IPS-18c (cell line): ENCODE data around the gene CPA5.

ENCODE experiments used
- H3K4me3 ChIP-seq: 2 replicates; pipeline ENCODE4 v1.7.0; 2013; ENCODE audit warnings: low read depth, mild to moderate bottlenecking, low read length, moderate library complexity; ENCODE audit not compliant: insufficient read depth
- H3K9me3 ChIP-seq: one replicate; pipeline ENCODE4 v1.6.1; 2013; ENCODE audit warnings: mild to moderate bottlenecking, low read length, moderate library complexity; ENCODE audit not compliant: control insufficient read depth, insufficient read depth

The CPA5 gene

DNA sequence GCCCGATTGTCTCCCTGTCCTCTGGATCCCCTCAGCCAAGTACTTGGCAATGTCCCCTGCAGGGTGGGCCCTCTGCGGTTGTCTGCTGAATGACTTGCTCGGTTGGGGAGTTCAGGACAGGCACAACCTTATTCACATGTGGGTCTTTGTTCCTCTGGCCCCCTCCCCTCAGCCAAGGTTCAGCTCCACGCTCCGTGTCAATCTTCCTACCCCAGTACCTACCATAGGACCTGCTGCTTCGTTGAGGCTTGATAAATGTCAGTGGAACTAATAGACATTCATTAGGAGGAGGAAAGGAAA, 7.1 kb downstream of the CPA5 start:
- H3K4me3 ChIP-seq: no peak overlapping the region
- H3K9me3 ChIP-seq: peaks cover 2% of the 10 kb centered on the region

DNA sequence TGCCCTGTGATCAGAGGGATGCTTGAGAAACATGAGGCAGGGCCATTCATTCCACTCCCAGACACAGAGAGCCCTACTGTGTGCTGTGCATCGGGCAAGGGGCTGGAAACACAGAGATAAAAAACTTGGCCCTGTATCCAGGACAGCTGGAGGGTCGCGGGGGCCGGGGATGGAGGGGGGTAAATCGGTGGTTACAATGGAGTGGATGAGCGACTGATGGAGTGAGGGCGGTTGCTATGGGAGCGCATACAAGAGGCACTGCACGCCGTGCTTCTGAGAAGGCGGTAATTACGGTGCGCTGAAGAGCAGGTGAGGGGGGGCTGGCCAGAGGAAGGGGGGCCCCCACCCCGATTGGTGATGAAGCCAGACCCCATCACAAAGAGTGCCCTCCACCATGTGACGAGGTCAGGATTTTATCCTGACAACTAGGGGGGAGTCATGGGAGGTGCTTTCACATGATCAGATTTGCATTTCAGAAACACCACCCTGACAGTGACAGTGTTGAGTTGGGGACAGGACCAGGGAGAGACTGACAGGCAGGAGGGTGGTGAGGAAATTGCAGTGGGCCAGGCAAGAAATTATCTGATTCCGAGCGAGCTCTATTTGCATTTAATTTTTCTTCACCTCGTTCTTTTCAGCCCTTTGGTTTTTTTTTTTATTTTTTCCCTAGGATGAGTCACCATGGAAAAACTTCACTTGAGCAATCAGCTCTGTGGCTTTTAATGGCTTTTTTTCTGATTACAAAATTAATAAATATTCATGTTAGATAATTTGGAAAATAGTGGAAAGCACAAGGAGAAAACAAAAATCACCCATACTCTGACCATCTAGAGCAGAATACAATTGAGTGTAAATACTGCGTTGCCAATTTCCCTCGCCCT, 7.8 kb downstream of the CPA5 start:
- peaks cover 2% of the 10 kb centered on the region for H3K9me3 ChIP-seq
- H3K4me3 ChIP-seq: no peak overlapping the region

DNA sequence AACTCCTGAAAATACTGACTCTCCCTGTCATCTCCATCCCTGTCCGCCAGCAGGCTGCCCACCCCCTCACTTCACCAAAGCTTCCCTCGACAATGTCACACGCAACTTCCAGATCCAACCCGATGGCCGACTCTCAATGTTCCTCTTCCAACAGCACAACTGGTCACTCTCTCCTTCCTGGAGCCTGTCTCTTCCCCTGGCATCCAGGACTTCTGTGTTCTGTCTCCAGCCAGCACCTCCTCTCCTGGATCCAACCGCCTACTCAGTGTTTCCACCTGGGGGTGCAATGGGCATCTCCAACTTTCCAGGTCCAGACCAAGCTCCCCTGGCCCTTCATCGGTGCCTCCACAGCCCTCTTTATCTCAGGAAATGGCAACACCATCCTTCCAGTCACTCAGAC, 8.6 kb downstream of the CPA5 start:
- Histone ChIP-seq H3K4me3 (no peak overlapping the region), H3K9me3 (peaks cover 2% of the 10 kb centered on the region)

DNA sequence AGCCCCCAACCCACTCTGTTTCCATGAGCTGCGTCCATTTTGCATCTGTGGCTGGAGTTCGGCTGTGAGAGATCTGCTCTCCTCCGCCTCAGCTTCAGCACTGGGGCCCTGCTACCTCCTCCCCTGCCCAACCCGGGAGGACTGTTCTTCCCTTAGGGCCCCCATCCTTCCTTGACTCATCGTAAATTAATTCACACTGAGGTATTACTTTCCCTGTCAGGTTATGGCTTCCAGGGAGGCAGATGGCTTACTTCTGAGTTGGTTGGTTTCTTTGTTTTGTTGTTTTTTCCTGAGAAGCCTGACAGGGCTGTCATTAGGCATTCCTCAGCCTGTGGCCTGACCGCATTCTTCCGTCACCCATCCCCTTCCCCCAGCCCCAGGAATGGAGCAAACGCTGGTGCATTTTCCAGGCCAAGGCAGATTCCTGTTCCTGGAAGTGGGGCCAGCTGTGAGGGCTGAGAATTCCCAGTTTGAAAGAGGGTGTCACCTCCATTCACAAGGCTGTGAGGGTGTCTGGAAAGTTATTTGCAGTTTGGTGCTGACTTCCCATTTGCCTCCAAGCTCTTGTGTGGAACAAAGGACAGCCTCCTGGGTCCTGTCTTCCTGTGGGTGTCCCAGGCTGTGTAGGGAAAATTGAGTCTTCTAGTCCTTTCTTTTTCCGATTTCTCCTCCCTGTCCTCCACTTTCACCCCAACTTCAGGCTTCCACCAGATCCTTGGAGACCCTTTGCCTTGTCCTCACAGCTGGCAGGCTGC, 11.7 kb downstream of the CPA5 start:
- Histone ChIP-seq H3K9me3 (peaks cover 2% of the 10 kb centered on the region), H3K4me3 (no peak overlapping the region)

DNA sequence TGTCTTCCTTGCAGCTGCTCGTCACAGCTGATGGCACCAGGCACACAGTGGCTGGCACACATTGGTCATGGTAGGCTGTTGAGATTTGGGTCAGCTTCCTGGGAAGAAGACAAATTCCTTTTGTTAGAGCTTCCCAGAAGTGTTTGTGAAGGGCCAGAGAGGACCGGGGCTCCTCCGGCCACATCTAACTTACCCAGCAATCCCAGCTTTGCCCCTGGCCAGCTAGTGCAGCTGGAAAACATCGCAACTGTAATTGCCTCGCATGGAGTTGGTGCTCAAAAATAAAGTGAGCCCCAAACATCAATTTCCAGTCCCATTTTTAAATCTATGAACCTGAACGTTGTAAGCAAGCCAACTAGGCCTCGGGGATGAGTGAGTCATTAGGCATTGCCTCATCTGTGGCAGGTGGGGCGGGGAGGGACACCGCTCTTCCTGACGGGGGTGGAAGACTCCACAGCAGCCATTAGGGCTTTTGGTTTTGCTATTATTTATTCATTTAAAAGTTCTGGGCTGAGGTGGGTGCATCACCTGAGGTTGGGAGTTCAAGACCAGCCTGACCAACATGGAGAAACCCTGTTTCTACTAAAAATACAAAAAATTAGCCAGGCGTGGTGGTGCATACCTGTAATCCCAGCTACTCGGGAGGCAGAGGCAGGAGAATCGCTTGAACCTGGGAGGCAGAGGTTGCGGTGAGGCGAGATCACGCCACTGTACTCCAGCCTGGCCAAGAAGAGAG, 12.4 kb downstream of the CPA5 start:
- peaks cover 2% of the 10 kb centered on the region for H3K9me3 ChIP-seq
- H3K4me3 ChIP-seq: no peak overlapping the region

DNA sequence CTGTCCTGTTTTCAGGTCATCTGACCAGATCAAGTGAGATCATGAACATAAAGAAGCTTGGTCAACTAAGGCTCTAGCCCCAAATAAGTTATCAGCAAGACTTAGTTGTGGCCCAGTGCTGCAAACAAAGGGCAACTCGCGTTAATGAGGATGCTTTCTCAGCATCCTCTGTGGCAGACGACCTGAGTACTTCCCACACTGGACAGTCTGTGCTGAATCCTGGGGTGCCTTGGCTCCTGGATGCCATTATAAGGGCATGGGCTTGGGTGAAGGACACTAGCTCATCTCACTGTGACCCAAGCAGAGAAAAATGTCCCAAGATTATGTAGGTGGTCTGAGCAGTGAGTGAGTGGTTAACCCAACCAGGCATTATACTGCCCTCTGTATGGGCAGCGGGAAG, 13.9 kb downstream of the CPA5 start:
- H3K4me3 ChIP-seq: no peak overlapping the region
- peaks cover 2% of the 10 kb centered on the region for H3K9me3 ChIP-seq

DNA sequence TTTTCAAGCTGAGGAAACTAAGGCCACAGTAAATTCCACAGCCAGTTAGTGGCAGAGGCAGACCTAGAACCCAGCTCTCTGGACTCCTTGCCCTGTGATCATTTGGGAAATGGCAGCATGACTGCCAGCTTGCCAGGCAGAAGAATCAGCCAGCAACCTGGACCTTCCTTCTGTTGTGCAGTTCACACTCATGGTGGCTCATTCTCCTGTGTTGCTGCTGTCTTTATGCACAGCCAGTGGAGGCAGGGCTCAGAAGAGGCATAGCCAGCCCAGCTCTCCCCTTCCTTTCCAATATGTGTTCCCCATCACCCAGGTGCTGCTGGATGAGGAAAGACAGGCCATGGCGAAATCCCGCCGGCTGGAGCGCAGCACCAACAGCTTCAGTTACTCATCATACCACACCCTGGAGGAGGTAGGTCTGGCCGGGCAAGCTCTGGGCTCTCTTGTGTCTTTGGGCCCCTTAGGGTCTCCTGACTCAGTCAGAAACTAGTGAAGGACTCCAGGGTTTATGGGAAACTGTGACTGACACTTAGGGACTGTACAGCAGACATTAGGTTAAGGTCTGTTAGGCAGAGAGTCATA, 14.8 kb downstream of the CPA5 start:
- no peak overlapping the region for H3K4me3 ChIP-seq
- no peaks in the 10 kb centered on the region for H3K9me3 ChIP-seq

DNA sequence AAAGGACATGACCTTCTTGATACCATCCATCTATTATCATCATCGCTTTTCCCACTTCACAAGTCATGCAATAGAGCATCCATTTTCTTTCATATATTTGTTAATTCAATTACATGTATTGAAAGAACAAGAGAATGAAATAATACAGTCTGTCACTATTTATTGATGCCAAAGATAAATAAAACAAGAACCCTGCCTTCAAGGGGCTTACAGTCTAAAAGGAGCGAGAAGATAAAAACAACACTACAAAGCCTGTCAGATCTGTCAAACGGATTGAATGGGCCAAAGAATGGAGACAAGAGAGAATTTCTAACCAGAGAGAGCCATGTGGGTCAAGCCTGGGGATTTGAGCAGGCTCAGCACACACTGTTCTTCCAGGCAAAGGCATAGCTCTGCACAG, 15.9 kb downstream of the CPA5 start:
- no peaks in the 10 kb centered on the region for H3K9me3 ChIP-seq
- H3K4me3 ChIP-seq: no peak overlapping the region

DNA sequence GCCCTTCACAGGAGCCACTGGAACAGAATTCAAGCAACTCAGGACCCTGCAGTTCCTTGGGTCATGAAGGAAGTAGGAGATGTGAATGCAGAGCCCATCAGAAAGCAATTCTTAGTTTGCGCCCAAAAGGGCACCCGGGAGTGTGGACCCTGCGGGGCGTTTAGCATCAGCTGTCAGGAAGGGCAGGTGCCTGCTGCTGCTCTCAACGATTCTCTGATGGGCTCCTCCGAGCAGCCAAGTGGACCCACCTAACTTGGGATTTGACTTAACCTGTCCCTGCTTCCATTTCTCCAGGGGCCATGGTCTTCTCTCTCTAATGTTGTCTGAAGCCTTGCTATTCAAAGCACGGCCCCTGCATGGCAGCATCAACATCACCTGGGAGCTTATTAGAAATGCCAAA, 17.1 kb downstream of the CPA5 start:
- Histone ChIP-seq H3K4me3 (no peak overlapping the region), H3K9me3 (no peaks in the 10 kb centered on the region)

DNA sequence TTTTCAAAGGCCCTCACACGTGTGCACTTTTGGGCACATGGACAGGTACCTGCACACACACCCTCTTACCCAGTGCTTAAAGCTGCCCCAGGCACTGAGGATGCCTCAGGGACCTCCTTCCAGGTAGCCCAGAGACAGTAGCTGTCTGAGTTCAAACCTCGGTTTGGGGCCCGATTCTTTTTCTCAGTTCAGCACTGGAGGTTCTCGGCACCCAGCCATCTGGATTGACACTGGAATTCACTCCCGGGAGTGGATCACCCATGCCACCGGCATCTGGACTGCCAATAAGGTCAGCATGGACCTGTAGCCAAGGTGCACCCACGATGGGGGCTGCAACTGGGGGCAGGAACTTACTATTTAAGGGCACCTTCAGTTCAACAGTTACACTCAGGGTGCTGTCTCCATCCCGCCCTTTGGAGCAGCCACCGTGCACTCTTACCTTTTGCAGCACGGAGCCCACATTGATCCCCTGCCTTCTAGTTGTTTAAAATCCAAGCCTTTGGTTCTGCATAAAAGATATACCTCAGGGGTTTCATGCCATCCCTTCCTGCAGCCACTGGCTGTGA, 17.7 kb downstream of the CPA5 start:
- Histone ChIP-seq H3K4me3 (no peak overlapping the region), H3K9me3 (no peaks in the 10 kb centered on the region)

DNA sequence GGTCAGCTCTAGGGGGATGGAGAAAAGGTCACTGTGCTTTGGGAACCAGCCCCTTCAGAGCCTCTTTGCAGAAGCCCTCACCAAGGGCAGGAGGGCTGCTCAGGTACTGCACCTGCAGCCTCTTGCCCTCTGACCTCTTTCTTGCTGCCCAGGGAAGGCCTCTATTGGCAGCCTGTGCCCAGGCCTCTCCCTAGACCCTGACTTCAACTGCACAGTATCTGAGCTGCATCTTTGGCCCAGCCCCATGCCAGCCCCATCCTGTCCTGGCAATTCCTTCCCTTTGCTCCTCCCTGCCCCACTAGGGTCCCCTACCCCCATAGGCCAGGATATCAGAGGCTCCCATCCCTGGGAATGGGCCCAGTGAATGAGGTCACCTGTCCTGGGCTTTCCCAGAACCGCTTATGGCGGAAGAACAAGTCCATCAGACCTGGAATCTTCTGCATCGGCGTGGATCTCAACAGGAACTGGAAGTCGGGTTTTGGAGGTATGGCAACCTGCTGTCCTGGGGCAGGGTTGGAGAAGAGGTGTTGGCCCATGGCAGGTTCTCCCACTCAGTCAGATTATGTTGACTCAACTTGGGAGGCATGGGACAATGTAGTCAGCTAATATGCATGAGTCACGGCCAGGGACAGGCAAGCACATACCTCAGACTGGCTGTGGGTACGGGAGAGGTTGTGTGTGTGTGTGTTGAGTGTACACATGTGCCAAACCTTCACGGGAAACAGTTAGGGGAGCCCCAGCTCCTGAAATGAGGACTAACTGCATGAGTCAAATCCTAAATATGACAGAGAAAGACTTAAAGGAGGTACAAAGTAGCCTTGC, 18.6 kb downstream of the CPA5 start:
- H3K9me3 ChIP-seq: no peaks in the 10 kb centered on the region
- no peak overlapping the region for H3K4me3 ChIP-seq

DNA sequence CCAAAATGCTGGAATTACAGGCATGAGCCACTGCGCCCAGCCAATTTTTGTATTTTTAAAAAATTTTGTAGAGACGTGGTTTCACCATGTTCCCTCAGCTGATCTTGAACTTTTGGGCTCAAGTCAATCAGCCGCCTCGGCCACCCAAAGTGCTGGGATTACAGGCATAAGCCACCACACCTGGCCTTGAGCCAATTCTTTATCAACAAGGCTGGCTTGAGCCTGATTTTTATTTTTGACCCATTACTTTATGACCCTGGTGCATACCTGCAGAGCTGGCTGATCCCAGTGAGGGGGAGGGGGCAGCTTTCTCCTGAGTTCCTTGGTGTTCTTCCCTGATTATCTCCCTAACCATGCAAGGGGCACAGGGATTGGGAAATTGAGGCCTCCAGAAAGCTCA, 19.8 kb downstream of the CPA5 start:
- Histone ChIP-seq H3K9me3 (no peaks in the 10 kb centered on the region), H3K4me3 (no peak overlapping the region)

DNA sequence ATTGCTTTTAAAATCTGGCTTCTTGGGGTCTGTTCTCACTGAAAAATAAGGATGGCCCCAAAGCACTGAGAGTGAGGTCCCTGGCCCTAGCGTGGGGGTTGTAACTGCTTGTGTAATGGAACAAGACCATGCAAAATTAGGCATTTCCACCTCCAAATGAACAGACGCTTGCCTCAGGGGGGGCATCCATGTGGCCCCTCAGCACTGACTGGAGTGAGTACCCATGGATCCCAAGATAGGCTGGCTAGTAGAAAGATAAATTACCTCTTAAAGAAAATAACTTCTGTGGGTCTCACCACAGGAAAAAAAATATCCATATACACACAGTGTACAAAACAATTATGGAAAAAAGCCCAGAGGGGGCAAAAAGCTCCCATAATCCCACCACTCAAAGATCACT, 20.5 kb downstream of the CPA5 start:
- Histone ChIP-seq H3K9me3 (no peaks in the 10 kb centered on the region), H3K4me3 (no peak overlapping the region)

DNA sequence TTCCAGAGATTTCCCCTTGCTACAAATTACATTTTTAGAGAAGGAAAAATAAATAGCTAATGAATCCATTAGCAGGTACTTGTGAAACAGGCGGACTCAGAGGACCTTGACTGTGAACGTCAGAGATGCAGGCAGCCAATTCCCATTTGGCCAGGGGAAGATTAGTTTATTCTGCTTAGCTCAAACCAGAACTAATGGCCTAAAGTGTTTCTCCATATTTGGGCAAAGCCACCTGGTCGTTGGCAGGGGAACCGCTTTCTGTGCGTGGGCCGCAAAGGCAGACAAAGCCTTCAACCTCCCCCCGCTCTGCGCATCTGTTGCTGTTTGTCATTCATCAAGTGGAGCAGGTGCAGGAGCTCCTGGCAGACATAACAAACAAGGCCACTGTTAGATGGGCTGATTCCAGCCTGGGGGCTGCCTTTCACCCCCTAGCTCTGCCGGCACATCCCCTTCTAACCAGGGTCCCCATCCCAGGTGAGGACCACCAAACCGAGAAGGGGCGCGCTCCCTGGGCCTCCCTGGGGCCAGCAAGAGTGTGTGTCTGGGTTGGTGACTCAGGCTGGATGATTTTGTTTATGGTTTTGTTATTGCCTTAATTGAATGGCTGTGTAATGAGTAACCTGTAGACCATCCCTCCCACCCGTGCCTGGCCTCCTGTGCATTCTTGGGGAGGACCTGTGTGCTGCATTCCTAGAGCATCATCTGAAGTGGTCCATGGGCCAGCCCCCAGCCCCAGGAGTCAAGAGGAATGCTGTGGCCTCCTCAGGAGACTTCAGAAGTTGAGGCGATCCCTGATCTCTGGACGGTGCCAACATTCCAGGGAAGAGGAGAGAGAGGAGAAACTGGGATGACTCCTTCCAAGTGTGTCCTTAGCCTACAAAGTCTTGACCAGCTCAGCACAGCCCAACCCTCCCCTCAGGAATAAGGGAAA, 21.2 kb downstream of the CPA5 start:
- no peak overlapping the region for H3K4me3 ChIP-seq

DNA sequence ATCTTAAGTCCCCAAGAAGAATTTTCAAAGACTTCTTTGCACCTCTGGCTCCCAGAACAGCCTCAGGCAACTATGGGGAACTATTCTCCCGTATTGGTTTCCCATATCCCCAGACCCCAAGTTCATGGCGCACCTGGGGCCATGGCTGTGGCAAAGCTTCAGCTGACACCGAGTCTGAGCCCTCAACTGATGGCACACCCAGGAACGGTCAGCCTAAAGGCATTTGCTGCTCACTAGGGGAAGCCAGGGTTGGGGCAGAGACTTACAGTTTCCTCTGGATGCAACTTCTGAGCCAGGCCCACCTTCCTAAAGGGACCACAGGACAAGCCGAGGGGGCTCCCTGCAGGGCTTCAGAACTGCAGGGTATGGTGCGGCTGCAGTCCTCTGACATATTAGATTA, 21.9 kb downstream of the CPA5 start:
- Histone ChIP-seq H3K4me3 (no peak overlapping the region), H3K9me3 (no peaks in the 10 kb centered on the region)

More for the DNA sequence above, 21.2 kb downstream of the CPA5 start:
- H3K9me3 ChIP-seq: no peaks in the 10 kb centered on the region
